HCT116 (cell line): ENCODE results near the gene ZMYND11.

Experiments used
- ATF3 ChIP-seq: IDR thresholded peaks from 2 replicates; pipeline ENCODE4 v1.6.1; 2012
- CTCF ChIP-seq, 3 experiments: fragments of 200-600 bp in 1 of 3; sonication (generic) in 1 of 3; IDR thresholded peaks in 2 of 3; conservative IDR thresholded peaks in 1 of 3; 2 replicates each; pipeline ENCODE4 v1.5.1; 2012 to 2017; ENCODE audit warnings: low read depth in 2 of 3, low read length in 2 of 3, antibody characterized with exemption in 1 of 3, borderline replicate concordance in 1 of 3, control low read depth in 1 of 3, mild to moderate bottlenecking in 1 of 3, mixed read lengths in 1 of 3, mixed run types in 1 of 3, moderate library complexity in 1 of 3; ENCODE audit not compliant: insufficient read depth in 1 of 3
- EZH2 ChIP-seq: fragments of 200-600 bp; sonication (generic); IDR thresholded peaks from 2 replicates; pipeline ENCODE4 v1.6.1; 2017; ENCODE audit warnings: antibody characterized with exemption, mixed run types
- EZH2phosphoT487 ChIP-seq: fragments of 200-600 bp; IDR thresholded peaks from 2 replicates; pipeline ENCODE4 v1.6.1; 2018; ENCODE audit warnings: antibody characterized with exemption, borderline replicate concordance
- JUND ChIP-seq: IDR thresholded peaks from 2 replicates; pipeline ENCODE4 v1.6.1; 2012
- MAX ChIP-seq: IDR thresholded peaks from 2 replicates; pipeline ENCODE4 v1.6.1; 2012
- POLR2A ChIP-seq: IDR thresholded peaks from 2 replicates; pipeline ENCODE4 v1.7.0; 2011; ENCODE audit warnings: borderline replicate concordance; ENCODE audit not compliant: insufficient read depth, insufficient read length; ENCODE audit errors: extremely low read depth
- POLR2AphosphoS5 ChIP-seq: IDR thresholded peaks from 2 replicates; pipeline ENCODE4 v1.6.1; 2011; ENCODE audit warnings: mild to moderate bottlenecking, low read depth, low read length, moderate library complexity
- REST ChIP-seq: IDR thresholded peaks from 2 replicates; pipeline ENCODE4 v1.6.1; 2012; ENCODE audit warnings: low read depth
- ZBTB33 ChIP-seq: IDR thresholded peaks from 2 replicates; pipeline ENCODE4 v1.6.1; 2011; ENCODE audit warnings: mild to moderate bottlenecking, low read length, moderate library complexity; ENCODE audit not compliant: insufficient replicate concordance; ENCODE audit errors: extremely low read depth
- ZFX ChIP-seq: fragments of 450-650 bp; IDR thresholded peaks from 2 replicates; pipeline ENCODE4 v1.6.1; 2017
- ZNF274 ChIP-seq: fragments of 200-500 bp; sonication (Bioruptor generic); IDR thresholded peaks from 2 replicates; pipeline ENCODE4 v1.6.1; 2014; ENCODE audit warnings: mild to moderate bottlenecking, low read depth, low read length, inconsistent platforms

GRCh38 chr10:241451-241850 is 106.2 kb downstream of the ZMYND11 start:
- TF ChIP-seq CTCF (IDR thresholded peaks at IDR 0.05 in 2 of 3, conservative IDR thresholded peaks at IDR 0.05 in 1 of 3; ENCODE audit: borderline replicate concordance in 1 of 3, insufficient read depth in 1 of 3, low read depth in 2 of 3, low read length in 2 of 3) (no peak), MAX (no peak), POLR2A (no peak), ATF3 (no peak), EZH2phosphoT487 (no peak), ZBTB33 (no peak), EZH2 (no peak), REST (no peak), JUND (no peak), POLR2AphosphoS5 (no peak), ZFX (no peak), ZNF274 (no peak)
